Karpas-422 (cell line): ENCODE data around the gene AVEN. TPM values are rescaled to one million over a fixed set of nuclear protein-coding genes. Genes with fewer than 3 reads are reported as not detected.

Experiments used
- DNase-seq: peaks from one replicate; pipeline ENCODE4 v3.0.0-alpha.2; 2015
- H2AFZ ChIP-seq: fragments of 200-600 bp; sonication (generic); 2 replicates; pipeline ENCODE4 v1.6.1; 2014; ENCODE audit warnings: antibody characterized with exemption, low read length, mixed read lengths
- H3K27ac ChIP-seq: fragments of 200-600 bp; sonication (generic); 2 replicates; pipeline ENCODE4 v1.5.1; 2014; ENCODE audit warnings: mild to moderate bottlenecking, low read length, moderate library complexity
- H3K27me3 ChIP-seq: fragments of 200-600 bp; sonication (generic); 2 replicates; pipeline ENCODE4 v1.6.1; 2014; ENCODE audit warnings: low read length, mixed read lengths
- H3K36me3 ChIP-seq: fragments of 200-600 bp; sonication (generic); 2 replicates; pipeline ENCODE4 v1.6.1; 2014; ENCODE audit warnings: low read length, mixed read lengths; ENCODE audit not compliant: insufficient read depth
- H3K4me1 ChIP-seq: fragments of 200-600 bp; sonication (generic); 2 replicates; pipeline ENCODE4 v1.6.1; 2014; ENCODE audit warnings: mild to moderate bottlenecking, low read length, mixed read lengths
- H3K4me2 ChIP-seq: fragments of 200-600 bp; sonication (generic); 2 replicates; pipeline ENCODE4 v1.6.1; 2014; ENCODE audit warnings: low read length, low read depth, mild to moderate bottlenecking; ENCODE audit not compliant: poor library complexity, severe bottlenecking
- H3K4me3 ChIP-seq: fragments of 200-600 bp; sonication (generic); 2 replicates; pipeline ENCODE4 v1.5.1; 2014; ENCODE audit warnings: mild to moderate bottlenecking, antibody characterized with exemption, low read length, mixed read lengths
- H3K79me2 ChIP-seq: fragments of 200-600 bp; sonication (generic); 2 replicates; pipeline ENCODE4 v1.6.1; 2014; ENCODE audit warnings: mild to moderate bottlenecking, low read length, mixed read lengths
- H3K9ac ChIP-seq: fragments of 200-600 bp; sonication (generic); 2 replicates; pipeline ENCODE4 v1.6.0; 2014; ENCODE audit warnings: low read length
- H3K9me2 ChIP-seq: fragments of 200-600 bp; sonication (generic), shearing (Covaris generic); replicated peaks from 2 replicates; pipeline ENCODE4 v1.6.0; 2014; ENCODE audit warnings: mild to moderate bottlenecking, low read length, moderate library complexity; ENCODE audit not compliant: insufficient read depth
- H3K9me3 ChIP-seq: fragments of 300-700, 200-600 bp; sonication (generic); 2 replicates; pipeline ENCODE4 v1.6.1; 2014; ENCODE audit warnings: low read length, mixed read lengths
- H4K20me1 ChIP-seq: fragments of 200-600 bp; sonication (generic); 2 replicates; pipeline ENCODE4 v1.6.1; 2014; ENCODE audit warnings: mild to moderate bottlenecking, antibody characterized with exemption, low read length, low read depth; ENCODE audit not compliant: insufficient read depth
- total RNA-seq: library from RNA; depleted of rRNA; stranded (reverse); fragments of >200 nt; shearing (Covaris generic); gene quantifications from 2 replicates; pipeline ENCODE4 v1.2.3, GENCODE V29; 2014; ENCODE audit warnings: low replicate concordance

The AVEN gene
- total RNA-seq, 1 experiment from 2014 or later, result 4.6 TPM

GRCh38 chr15:33894193-33894592 lies 144.8 kb downstream of the AVEN start:
- H3K9me2 ChIP-seq, result no peaks in the 10 kb centered on the region
- DNase-seq, result no peak
- peaks cover 6% of the 10 kb centered on the region; the same call in 1 of the 2 replicates for H4K20me1 ChIP-seq
- H3K9me3 ChIP-seq, result no peaks in the 10 kb centered on the region
- H3K4me2 ChIP-seq, result no peak overlapping the region
- H3K79me2 ChIP-seq, result no peaks in the 10 kb centered on the region
- no peak overlapping the region for H3K27ac ChIP-seq
- H3K4me3 ChIP-seq, result no peak overlapping the region
- H3K27me3 ChIP-seq, result no peaks in the 10 kb centered on the region
- H2AFZ ChIP-seq, result no peak overlapping the region
- no peaks in the 10 kb centered on the region for H3K36me3 ChIP-seq
- no peaks in the 10 kb centered on the region for H3K4me1 ChIP-seq
- H3K9ac ChIP-seq, result no peak overlapping the region

- Histone ChIP-seq H3K4me3 (no peak overlapping the region), H3K9ac (no peak overlapping the region), H3K4me1 (no peaks in the 10 kb centered on the region), H3K9me3 (no peaks in the 10 kb centered on the region; the same call in 1 of the 2 replicates), H3K27ac (no peak overlapping the region), H4K20me1 (peaks cover 5% of the 10 kb centered on the region; the same call in 1 of the 2 replicates), H3K36me3 (no peaks in the 10 kb centered on the region), H3K27me3 (no peaks in the 10 kb centered on the region), H2AFZ (no peak overlapping the region), H3K4me2 (no peak overlapping the region), H3K9me2 (no peaks in the 10 kb centered on the region), H3K79me2 (no peaks in the 10 kb centered on the region)
- no peak for DNase-seq
Measured at GRCh38 chr15:33888176-33888575, 150.8 kb downstream of the AVEN start.

- H3K9ac ChIP-seq, result no peak overlapping the region
- no peaks in the 10 kb centered on the region for H3K36me3 ChIP-seq
- no peak overlapping the region for H2AFZ ChIP-seq
- H3K27ac ChIP-seq, result no peak overlapping the region
- H3K9me2 ChIP-seq, result no peaks in the 10 kb centered on the region
- no peaks in the 10 kb centered on the region; the same call in 1 of the 2 replicates for H3K9me3 ChIP-seq
- no peaks in the 10 kb centered on the region for H3K79me2 ChIP-seq
- H3K4me2 ChIP-seq, result no peak overlapping the region
- H3K27me3 ChIP-seq, result no peaks in the 10 kb centered on the region
- H4K20me1 ChIP-seq, result peaks cover 5% of the 10 kb centered on the region; the same call in 1 of the 2 replicates
- H3K4me3 ChIP-seq, result no peak overlapping the region
- no peak for DNase-seq
- no peaks in the 10 kb centered on the region for H3K4me1 ChIP-seq
Measured at GRCh38 chr15:33882921-33883320, 156.1 kb downstream of the AVEN start.

- Histone ChIP-seq H3K36me3 (no peaks in the 10 kb centered on the region), H3K79me2 (no peaks in the 10 kb centered on the region), H3K9me3 (no peaks in the 10 kb centered on the region), H3K4me2 (no peak overlapping the region), H3K4me1 (no peaks in the 10 kb centered on the region; the same call in 1 of the 2 replicates), H3K9ac (no peak overlapping the region), H3K27me3 (no peaks in the 10 kb centered on the region), H3K9me2 (no peaks in the 10 kb centered on the region), H3K27ac (no peak overlapping the region), H3K4me3 (no peak overlapping the region), H2AFZ (no peak overlapping the region), H4K20me1 (peaks cover 4% of the 10 kb centered on the region; the same call in 1 of the 2 replicates)
- DNase-seq, result no peak
Measured at GRCh38 chr15:33874156-33874555, 164.8 kb downstream of the AVEN start.

GRCh38 chr15:33872416-33873106 lies 166.4 kb downstream of the AVEN start:
- H4K20me1 ChIP-seq, result peaks cover 4% of the 10 kb centered on the region; the same call in 1 of the 2 replicates
- H3K9me3 ChIP-seq, result no peaks in the 10 kb centered on the region
- H3K36me3 ChIP-seq, result no peaks in the 10 kb centered on the region
- no peaks in the 10 kb centered on the region for H3K27me3 ChIP-seq
- H3K4me3 ChIP-seq, result no peak overlapping the region
- no peaks in the 10 kb centered on the region for H3K9me2 ChIP-seq
- DNase-seq, result no peak
- no peaks in the 10 kb centered on the region; the same call in 1 of the 2 replicates for H3K4me1 ChIP-seq
- no peak overlapping the region for H3K4me2 ChIP-seq
- H3K79me2 ChIP-seq, result no peaks in the 10 kb centered on the region
- no peak overlapping the region for H3K9ac ChIP-seq
- H3K27ac ChIP-seq, result no peak overlapping the region
- no peak overlapping the region for H2AFZ ChIP-seq

- Histone ChIP-seq H3K27me3 (no peaks in the 10 kb centered on the region), H3K79me2 (no peaks in the 10 kb centered on the region), H3K4me2 (no peak overlapping the region), H3K9me2 (no peaks in the 10 kb centered on the region), H3K4me3 (no peak overlapping the region), H4K20me1 (peaks cover 2% of the 10 kb centered on the region; the same call in 1 of the 2 replicates), H3K9ac (no peak overlapping the region), H3K36me3 (no peaks in the 10 kb centered on the region), H3K4me1 (no peaks in the 10 kb centered on the region; the same call in 1 of the 2 replicates), H3K27ac (no peak overlapping the region), H2AFZ (no peak overlapping the region), H3K9me3 (no peaks in the 10 kb centered on the region)
- no peak for DNase-seq
Measured at GRCh38 chr15:33871980-33872379, 167.0 kb downstream of the AVEN start.

GRCh38 chr15:33866101-33866737 lies 172.8 kb downstream of the AVEN start:
- Histone ChIP-seq H2AFZ (no peak overlapping the region), H4K20me1 (no peaks in the 10 kb centered on the region), H3K79me2 (no peaks in the 10 kb centered on the region), H3K4me1 (no peaks in the 10 kb centered on the region), H3K36me3 (no peaks in the 10 kb centered on the region), H3K9me2 (no peaks in the 10 kb centered on the region), H3K27ac (no peak overlapping the region), H3K9me3 (no peaks in the 10 kb centered on the region), H3K4me2 (no peak overlapping the region), H3K4me3 (no peak overlapping the region), H3K27me3 (no peaks in the 10 kb centered on the region), H3K9ac (no peak overlapping the region)
- DNase-seq, result no peak

GRCh38 chr15:33865416-33865815 lies 173.6 kb downstream of the AVEN start:
- Histone ChIP-seq H3K27me3 (no peaks in the 10 kb centered on the region), H3K9me3 (no peaks in the 10 kb centered on the region), H2AFZ (no peak overlapping the region), H3K79me2 (no peaks in the 10 kb centered on the region), H3K27ac (no peak overlapping the region), H3K36me3 (no peaks in the 10 kb centered on the region), H3K9me2 (no peaks in the 10 kb centered on the region), H3K9ac (no peak overlapping the region), H3K4me3 (no peak overlapping the region), H4K20me1 (no peaks in the 10 kb centered on the region), H3K4me1 (no peaks in the 10 kb centered on the region), H3K4me2 (no peak overlapping the region)
- no peak for DNase-seq
